Neural crest cell (in vitro differentiated cells): ENCODE data around the gene SPCS3. TPM values are rescaled to one million over a fixed set of nuclear protein-coding genes. Genes with fewer than 3 reads are reported as not detected.

Experiments used
- DNase-seq: peaks from one replicate; pipeline ENCODE4 v3.0.0; 2021; ENCODE audit warnings: low read depth, mixed read lengths, low spot score
- H3K27ac Mint-ChIP-seq: one replicate; pipeline ENCODE4 v1.8.0; 2021; ENCODE audit warnings: mild to moderate bottlenecking, mixed read lengths; ENCODE audit not compliant: unreplicated experiment
- H3K27me3 Mint-ChIP-seq: 2 replicates; pipeline ENCODE4 v1.8.0; 2021; ENCODE audit warnings: low read depth, mild to moderate bottlenecking, mixed read lengths
- H3K36me3 Mint-ChIP-seq: 2 replicates; pipeline ENCODE4 v1.8.0; 2021; ENCODE audit warnings: low read depth, mild to moderate bottlenecking, mixed read lengths
- H3K4me1 Mint-ChIP-seq: 2 replicates; pipeline ENCODE4 v1.8.0; 2021; ENCODE audit warnings: mixed read lengths
- H3K4me3 Mint-ChIP-seq: one replicate; pipeline ENCODE4 v1.8.0; 2021; ENCODE audit warnings: mild to moderate bottlenecking, mixed read lengths
- H3K9me3 Mint-ChIP-seq: 2 replicates; pipeline ENCODE4 v1.8.0; 2021; ENCODE audit warnings: mixed read lengths
- long read RNA-seq: library from polyadenylated mRNA; unstranded; transcript quantifications from one replicate; pipeline ENCODE4 v2.0.0, GENCODE V29; 2020
- total RNA-seq: library from RNA; stranded (reverse); gene quantifications from 2 replicates; pipeline ENCODE4 v1.2.1, GENCODE V29; 2021
- TF ChIP-seq, protein P1 (sequence below): fragments of 200-600 bp; sonication (generic); conservative IDR thresholded peaks from 2 replicates; pipeline ENCODE4 v1.5.0; 2021; ENCODE audit warnings: antibody characterized with exemption, mild to moderate bottlenecking

Gene SPCS3
- total RNA-seq, result 97.9 and 108 TPM in 2 replicates
- long read RNA-seq, full-length matches to known transcripts, result 69 of 74 reads
- long read RNA-seq, partial matches to known transcripts, result 1 of 74 reads
- long read RNA-seq, other reads (novel, unspliced or antisense), result 4 of 74 reads

DNA sequence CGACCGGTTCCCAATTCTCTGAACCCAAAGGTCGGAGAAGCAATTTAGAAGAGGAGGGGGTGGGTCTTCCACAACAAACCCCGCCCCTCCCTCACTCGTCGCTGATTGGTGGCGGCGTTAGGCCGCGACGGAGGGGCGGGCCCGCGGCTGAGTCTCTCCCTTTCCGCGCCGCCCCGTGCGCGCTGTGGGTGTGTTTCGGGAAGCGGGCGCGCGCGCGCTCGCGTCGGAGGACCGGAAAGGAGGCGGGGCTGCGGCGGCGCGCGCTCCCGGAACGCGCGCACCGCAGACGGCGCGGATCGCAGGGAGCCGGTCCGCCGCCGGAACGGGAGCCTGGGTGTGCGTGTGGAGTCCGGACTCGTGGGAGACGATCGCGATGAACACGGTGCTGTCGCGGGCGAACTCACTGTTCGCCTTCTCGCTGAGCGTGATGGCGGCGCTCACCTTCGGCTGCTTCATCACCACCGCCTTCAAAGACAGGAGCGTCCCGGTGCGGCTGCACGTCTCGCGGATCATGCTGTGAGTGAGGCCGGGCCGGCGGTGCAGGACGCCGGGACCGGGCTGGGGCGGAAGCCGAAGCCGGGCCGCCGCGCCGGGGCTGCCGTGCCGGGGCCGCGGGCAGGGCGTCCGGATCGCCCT lies at the start of gene SPCS3:
SPCS3 (plus strand) TSS at position 263 of the 636 bp plus-strand sequence; CDS start at position 374, 111 bp downstream.
- DNase-seq, result peak; percentile 90
- H3K36me3 Mint-ChIP-seq, result no peaks in the 10 kb centered on the region

DNA sequence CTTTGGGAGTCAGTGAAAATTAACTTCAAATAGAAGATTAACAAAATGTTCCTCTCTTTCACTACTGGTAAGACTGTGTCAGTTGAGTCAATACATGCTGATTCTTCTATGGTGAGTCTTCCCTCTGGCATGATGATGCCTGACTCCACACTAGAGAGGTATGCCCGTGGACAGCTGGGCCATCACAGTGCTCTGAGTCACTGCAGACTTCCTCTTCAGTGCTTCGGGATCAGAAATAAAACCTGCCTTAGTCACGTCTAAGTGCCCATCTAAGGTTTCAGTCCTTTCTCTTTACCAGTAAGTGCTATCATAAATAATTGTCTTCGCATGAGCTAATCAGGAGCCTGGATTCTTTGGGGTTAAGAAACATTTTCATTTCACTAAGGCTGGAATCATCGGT lies 49.1 kb upstream of the SPCS3 start:
- TF ChIP-seq, protein P1, sequence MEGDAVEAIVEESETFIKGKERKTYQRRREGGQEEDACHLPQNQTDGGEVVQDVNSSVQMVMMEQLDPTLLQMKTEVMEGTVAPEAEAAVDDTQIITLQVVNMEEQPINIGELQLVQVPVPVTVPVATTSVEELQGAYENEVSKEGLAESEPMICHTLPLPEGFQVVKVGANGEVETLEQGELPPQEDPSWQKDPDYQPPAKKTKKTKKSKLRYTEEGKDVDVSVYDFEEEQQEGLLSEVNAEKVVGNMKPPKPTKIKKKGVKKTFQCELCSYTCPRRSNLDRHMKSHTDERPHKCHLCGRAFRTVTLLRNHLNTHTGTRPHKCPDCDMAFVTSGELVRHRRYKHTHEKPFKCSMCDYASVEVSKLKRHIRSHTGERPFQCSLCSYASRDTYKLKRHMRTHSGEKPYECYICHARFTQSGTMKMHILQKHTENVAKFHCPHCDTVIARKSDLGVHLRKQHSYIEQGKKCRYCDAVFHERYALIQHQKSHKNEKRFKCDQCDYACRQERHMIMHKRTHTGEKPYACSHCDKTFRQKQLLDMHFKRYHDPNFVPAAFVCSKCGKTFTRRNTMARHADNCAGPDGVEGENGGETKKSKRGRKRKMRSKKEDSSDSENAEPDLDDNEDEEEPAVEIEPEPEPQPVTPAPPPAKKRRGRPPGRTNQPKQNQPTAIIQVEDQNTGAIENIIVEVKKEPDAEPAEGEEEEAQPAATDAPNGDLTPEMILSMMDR, result no peak
- no peaks in the 10 kb centered on the region for H3K4me1 Mint-ChIP-seq
- H3K9me3 Mint-ChIP-seq, result no peaks in the 10 kb centered on the region
- no peak overlapping the region for H3K27ac Mint-ChIP-seq
- no peak overlapping the region for H3K4me3 Mint-ChIP-seq
- no peaks in the 10 kb centered on the region for H3K36me3 Mint-ChIP-seq
- no peak for DNase-seq
- H3K27me3 Mint-ChIP-seq, result no peaks in the 10 kb centered on the region

More for the DNA sequence above, at the start of gene SPCS3:
- TF ChIP-seq, protein P1, result no peak
- peak within 1 kb of the TSS; percentile 95 for H3K4me3 Mint-ChIP-seq
- H3K27me3 Mint-ChIP-seq, result no peaks in the 10 kb centered on the region
- H3K9me3 Mint-ChIP-seq, result no peaks in the 10 kb centered on the region
- peak within 1 kb of the TSS; percentile 96 for H3K27ac Mint-ChIP-seq
- H3K4me1 Mint-ChIP-seq, result peaks cover 47% of the 10 kb centered on the region

DNA sequence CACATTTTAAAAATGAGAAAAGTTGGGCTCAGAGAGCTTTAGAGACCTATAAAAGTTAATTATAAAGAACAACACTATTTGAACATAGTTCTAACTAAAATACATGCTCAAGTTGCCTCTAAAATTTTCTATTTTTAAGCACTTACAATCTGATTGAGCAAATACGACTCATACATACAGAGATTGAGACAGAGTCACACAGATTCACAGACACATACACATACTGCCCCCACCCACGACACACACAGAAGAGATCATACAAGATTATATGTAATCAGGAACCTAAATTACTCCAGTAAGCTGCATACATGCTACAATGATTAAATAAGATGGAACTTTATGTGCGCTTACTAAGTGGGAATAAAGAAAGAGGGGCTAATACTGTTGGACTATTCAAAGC lies 48.0 kb upstream of the SPCS3 start:
- H3K27me3 Mint-ChIP-seq, result no peaks in the 10 kb centered on the region

DNA sequence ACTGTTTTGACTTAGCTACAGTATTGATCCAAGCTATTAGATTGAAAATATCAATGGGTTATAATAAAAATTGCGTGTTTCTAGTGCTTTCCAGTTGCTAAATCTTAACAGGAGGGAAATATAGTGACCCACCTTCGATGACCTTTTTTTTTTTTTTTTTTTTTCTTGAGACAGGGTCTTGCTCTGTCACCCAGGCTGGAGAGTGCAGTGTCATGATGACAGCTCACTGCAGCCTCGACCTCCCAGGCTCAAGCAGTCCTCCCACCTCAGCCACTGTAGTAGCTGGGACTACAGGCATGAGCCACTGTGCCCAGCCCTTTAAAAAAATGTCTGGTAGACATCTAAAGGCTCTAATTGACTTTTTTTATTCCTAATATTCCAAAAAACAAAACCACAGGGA lies 47.0 kb upstream of the SPCS3 start:
- Mint-ChIP-seq H3K9me3 (no peaks in the 10 kb centered on the region), H3K4me1 (peaks cover 4% of the 10 kb centered on the region), H3K4me3 (no peak overlapping the region), H3K27me3 (no peaks in the 10 kb centered on the region), H3K36me3 (no peaks in the 10 kb centered on the region), H3K27ac (no peak overlapping the region)
- TF ChIP-seq, protein P1, result no peak
- no peak for DNase-seq

More for the DNA sequence above, 48.0 kb upstream of the SPCS3 start:
- Mint-ChIP-seq H3K9me3 (no peaks in the 10 kb centered on the region), H3K4me3 (no peak overlapping the region), H3K4me1 (no peaks in the 10 kb centered on the region), H3K36me3 (no peaks in the 10 kb centered on the region), H3K27ac (no peak overlapping the region)
- no peak for DNase-seq
- TF ChIP-seq, protein P1, result no peak

DNA sequence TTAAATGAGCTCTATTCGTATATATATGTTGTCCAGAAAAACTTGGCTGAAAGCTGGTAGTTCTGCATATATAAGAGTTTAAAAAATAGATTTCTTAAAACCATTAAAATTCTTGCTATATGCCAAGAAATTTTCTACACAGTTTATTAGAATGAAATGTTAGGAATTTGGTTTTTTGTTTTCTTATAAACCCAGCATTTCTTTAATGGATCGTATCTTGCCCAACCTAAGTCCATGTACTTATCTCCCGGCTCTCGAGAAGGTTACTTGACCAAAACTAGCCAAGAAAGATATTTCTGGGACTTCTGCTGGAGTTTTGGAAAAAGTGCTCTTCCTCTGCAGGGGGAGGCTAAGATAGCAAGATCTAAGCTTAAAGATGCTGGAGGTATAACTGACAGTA lies 46.0 kb upstream of the SPCS3 start:
- TF ChIP-seq, protein P1, result no peak
- Mint-ChIP-seq H3K36me3 (no peaks in the 10 kb centered on the region), H3K9me3 (no peaks in the 10 kb centered on the region), H3K4me1 (peaks cover 4% of the 10 kb centered on the region), H3K27me3 (no peaks in the 10 kb centered on the region), H3K27ac (no peak overlapping the region), H3K4me3 (no peak overlapping the region)
- DNase-seq, result no peak
